DOHH2 (cell line): ENCODE data around the gene CTRL.

Source experiments
- H3F3A ChIP-seq: fragments of 200-600 bp; sonication (generic), shearing (Covaris generic); 2 replicates; pipeline ENCODE4 v1.6.0; 2016; ENCODE audit warnings: antibody characterized with exemption, mild to moderate bottlenecking; ENCODE audit not compliant: control insufficient read depth, insufficient read depth
- H3K27ac ChIP-seq: fragments of 200-600 bp; sonication (generic); 2 replicates; pipeline ENCODE4 v1.5.1; 2014; ENCODE audit warnings: low read depth, mild to moderate bottlenecking, low read length, moderate library complexity
- H3K27me3 ChIP-seq: fragments of 200-600 bp; sonication (generic); 2 replicates; pipeline ENCODE4 v1.6.1; 2014; ENCODE audit warnings: mild to moderate bottlenecking, low read length, mixed read lengths; ENCODE audit not compliant: control insufficient read depth
- H3K36me3 ChIP-seq: fragments of 200-600 bp; sonication (generic); 2 replicates; pipeline ENCODE4 v1.6.1; 2014; ENCODE audit warnings: mild to moderate bottlenecking, low read length, moderate library complexity, mixed read lengths; ENCODE audit not compliant: control insufficient read depth
- H3K4me1 ChIP-seq: fragments of 200-600 bp; sonication (generic); 2 replicates; pipeline ENCODE4 v1.6.1; 2014; ENCODE audit warnings: mild to moderate bottlenecking, low read length, mixed read lengths; ENCODE audit not compliant: control insufficient read depth
- H3K4me2 ChIP-seq: fragments of 200-600 bp; sonication (generic); 2 replicates; pipeline ENCODE4 v1.6.0; 2014; ENCODE audit warnings: mild to moderate bottlenecking, low read length, moderate library complexity
- H3K4me3 ChIP-seq: fragments of 200-600 bp; sonication (generic); 2 replicates; pipeline ENCODE4 v1.5.1; 2014; ENCODE audit warnings: mild to moderate bottlenecking, low read length, mixed read lengths
- H3K79me2 ChIP-seq: fragments of 200-600 bp; sonication (generic); 2 replicates; pipeline ENCODE4 v1.6.1; 2014; ENCODE audit warnings: mild to moderate bottlenecking, low read length, mixed read lengths; ENCODE audit not compliant: control insufficient read depth
- H3K9me2 ChIP-seq: fragments of 200-600 bp; sonication (generic); replicated peaks from 2 replicates; pipeline ENCODE4 v1.6.1; 2014; ENCODE audit warnings: mild to moderate bottlenecking, low read length, mixed read lengths; ENCODE audit not compliant: control insufficient read depth
- H3K9me3 ChIP-seq: fragments of 200-600 bp; sonication (generic); 2 replicates; pipeline ENCODE4 v1.6.1; 2014; ENCODE audit warnings: antibody characterized with exemption, low read length, mixed read lengths; ENCODE audit not compliant: control insufficient read depth, insufficient read depth
- H4K20me1 ChIP-seq: fragments of 200-600 bp; sonication (generic); 2 replicates; pipeline ENCODE4 v1.6.0; 2014; ENCODE audit warnings: low read depth, mild to moderate bottlenecking, antibody characterized with exemption, low read length, moderate library complexity; ENCODE audit not compliant: control insufficient read depth, insufficient read depth
- EZH2phosphoT487 ChIP-seq: fragments of 200-600 bp; sonication (generic); IDR thresholded peaks from 2 replicates; pipeline ENCODE4 v1.6.1; 2017; ENCODE audit warnings: borderline replicate concordance, mild to moderate bottlenecking, antibody characterized with exemption, low read length, moderate library complexity, mixed read lengths
- TF ChIP-seq, protein P1 (sequence below): fragments of 200-600 bp; sonication (generic); IDR thresholded peaks from one replicate; pipeline ENCODE4 v1.5.1; 2014; ENCODE audit warnings: antibody characterized with exemption, mild to moderate bottlenecking, low read depth, low read length; ENCODE audit not compliant: poor library complexity, severe bottlenecking

Gene CTRL

DNA sequence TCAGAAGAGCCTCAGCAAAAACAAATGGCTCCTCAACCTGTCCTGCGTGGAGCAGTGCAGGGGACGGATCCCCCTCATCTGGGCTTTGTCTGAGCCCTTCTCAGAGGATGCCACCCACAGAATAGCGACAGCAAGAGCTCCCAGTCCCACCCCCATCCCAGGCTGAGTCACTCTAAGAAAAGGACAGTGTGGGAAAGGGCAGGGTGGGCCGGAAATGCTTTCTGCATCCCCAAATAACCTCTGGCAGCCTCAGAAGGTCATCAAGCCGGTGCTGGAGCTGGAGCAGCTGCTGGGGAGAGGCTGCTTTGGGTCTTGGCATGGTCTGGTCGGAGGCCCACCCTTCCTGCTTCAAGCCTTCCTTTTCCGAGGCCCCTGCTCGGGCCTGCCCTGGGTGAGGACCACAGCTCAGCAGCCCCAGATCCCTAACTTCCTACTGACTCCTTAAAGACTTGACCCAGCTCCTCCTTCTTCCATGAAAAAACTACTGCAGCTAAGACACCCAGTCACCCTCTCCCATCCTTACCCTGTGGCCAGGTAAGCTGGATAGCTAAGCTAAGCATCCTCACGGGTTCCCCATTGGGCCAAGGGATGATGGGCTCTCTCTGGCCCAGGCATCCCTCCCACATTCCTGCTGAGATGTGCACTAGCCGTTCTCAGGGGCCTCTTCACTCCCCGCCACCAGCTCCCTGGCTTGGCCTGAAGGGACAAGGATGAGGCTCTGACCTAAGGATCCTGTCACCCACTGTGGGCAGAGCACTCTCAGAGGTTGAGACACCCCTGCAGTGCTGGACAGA lies 28.1 kb upstream of the CTRL start:
- no peak for TF ChIP-seq EZH2phosphoT487
- TF ChIP-seq, protein P1, sequence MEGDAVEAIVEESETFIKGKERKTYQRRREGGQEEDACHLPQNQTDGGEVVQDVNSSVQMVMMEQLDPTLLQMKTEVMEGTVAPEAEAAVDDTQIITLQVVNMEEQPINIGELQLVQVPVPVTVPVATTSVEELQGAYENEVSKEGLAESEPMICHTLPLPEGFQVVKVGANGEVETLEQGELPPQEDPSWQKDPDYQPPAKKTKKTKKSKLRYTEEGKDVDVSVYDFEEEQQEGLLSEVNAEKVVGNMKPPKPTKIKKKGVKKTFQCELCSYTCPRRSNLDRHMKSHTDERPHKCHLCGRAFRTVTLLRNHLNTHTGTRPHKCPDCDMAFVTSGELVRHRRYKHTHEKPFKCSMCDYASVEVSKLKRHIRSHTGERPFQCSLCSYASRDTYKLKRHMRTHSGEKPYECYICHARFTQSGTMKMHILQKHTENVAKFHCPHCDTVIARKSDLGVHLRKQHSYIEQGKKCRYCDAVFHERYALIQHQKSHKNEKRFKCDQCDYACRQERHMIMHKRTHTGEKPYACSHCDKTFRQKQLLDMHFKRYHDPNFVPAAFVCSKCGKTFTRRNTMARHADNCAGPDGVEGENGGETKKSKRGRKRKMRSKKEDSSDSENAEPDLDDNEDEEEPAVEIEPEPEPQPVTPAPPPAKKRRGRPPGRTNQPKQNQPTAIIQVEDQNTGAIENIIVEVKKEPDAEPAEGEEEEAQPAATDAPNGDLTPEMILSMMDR, result no peak
- Histone ChIP-seq H4K20me1 (no peaks in the 10 kb centered on the region), H3K4me1 (no peaks in the 10 kb centered on the region), H3K9me2 (no peaks in the 10 kb centered on the region), H3K4me3 (no peak overlapping the region), H3K9me3 (no peaks in the 10 kb centered on the region), H3K27me3 (no peaks in the 10 kb centered on the region), H3K36me3 (no peaks in the 10 kb centered on the region; the same call in 1 of the 2 replicates), H3K79me2 (no peaks in the 10 kb centered on the region), H3F3A (no peaks in the 10 kb centered on the region), H3K27ac (no peak overlapping the region), H3K4me2 (no peak overlapping the region)

DNA sequence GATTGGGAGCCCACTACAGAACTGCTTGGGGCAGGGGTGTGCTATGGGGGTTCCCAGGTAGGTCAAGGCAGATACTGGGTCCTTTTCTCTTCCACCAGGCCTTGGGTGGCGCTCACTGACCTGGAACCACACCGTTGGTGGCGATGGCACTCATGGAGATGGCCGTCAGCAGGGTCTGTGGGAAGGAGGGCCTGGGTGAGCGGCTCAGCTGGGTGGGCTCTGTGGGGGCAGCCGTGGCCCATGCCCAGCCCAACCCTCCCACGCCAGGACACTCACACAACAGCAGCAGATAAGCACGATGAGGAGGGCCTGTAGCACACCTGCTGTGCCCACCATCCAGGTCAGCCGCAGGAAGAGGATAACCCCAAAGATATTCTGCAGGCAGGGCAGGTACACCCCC lies 26.0 kb upstream of the CTRL start:
- Histone ChIP-seq H3K79me2 (no peaks in the 10 kb centered on the region), H3K4me3 (no peak overlapping the region), H3F3A (no peaks in the 10 kb centered on the region), H3K4me2 (no peak overlapping the region), H3K4me1 (no peaks in the 10 kb centered on the region), H3K27ac (no peak overlapping the region), H3K36me3 (no peaks in the 10 kb centered on the region; the same call in 1 of the 2 replicates), H3K27me3 (no peaks in the 10 kb centered on the region), H3K9me3 (no peaks in the 10 kb centered on the region), H3K9me2 (no peaks in the 10 kb centered on the region), H4K20me1 (no peaks in the 10 kb centered on the region)
- TF ChIP-seq, protein P1, result no peak
- TF ChIP-seq EZH2phosphoT487, result no peak

DNA sequence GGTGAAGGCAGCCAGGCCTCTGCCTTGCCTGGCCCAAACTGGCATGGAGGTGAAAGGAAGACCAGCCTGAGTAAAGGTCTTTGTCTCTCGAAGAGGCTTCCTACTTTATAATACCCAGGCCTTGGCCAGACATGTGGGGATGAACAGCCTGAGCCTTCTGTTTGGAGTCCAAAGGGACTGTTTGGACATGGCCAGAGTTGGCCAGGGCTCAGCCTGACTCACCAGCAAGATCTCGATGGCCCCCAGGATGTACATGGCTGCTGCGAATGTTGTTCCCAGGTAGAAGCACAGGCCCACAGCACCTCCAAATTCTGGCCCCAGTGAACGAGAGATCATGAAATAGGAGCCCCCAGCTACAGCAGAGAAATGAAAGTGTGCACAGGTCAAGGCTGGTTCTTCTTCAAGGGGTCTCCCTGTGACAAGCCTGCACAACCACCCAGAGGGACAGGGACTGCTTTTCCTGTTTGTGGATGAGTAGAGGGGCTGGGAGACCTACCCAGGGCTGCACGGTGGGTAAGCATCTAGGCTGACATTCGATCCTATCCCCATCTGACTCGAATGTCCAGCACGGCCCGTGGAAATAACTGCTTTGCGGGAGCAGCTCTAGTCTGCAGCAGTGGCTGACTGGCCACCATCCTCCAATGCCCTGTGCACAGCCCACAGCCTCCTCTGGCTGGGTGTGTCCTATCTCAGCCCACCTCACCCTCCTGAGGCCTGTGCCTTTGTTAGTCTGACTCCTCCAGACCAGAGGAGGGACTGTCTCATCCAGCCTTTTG lies 22.9 kb upstream of the CTRL start:
- no peaks in the 10 kb centered on the region; the same call in 1 of the 2 replicates for H3K36me3 ChIP-seq
- H3K9me3 ChIP-seq, result no peaks in the 10 kb centered on the region
- H3K9me2 ChIP-seq, result no peaks in the 10 kb centered on the region
- H3K27ac ChIP-seq, result no peak overlapping the region
- H4K20me1 ChIP-seq, result no peaks in the 10 kb centered on the region
- TF ChIP-seq, protein P1, result no peak
- TF ChIP-seq EZH2phosphoT487, result no peak
- H3F3A ChIP-seq, result no peaks in the 10 kb centered on the region
- no peaks in the 10 kb centered on the region for H3K4me1 ChIP-seq
- no peaks in the 10 kb centered on the region for H3K27me3 ChIP-seq
- no peak overlapping the region for H3K4me2 ChIP-seq
- no peak overlapping the region for H3K4me3 ChIP-seq
- H3K79me2 ChIP-seq, result no peaks in the 10 kb centered on the region
